ENCODE measurements around the gene MAPK10. TPM values are rescaled to one million over a fixed set of nuclear protein-coding genes. Genes with fewer than 3 reads are reported as not detected.

MAPK10 gene
- total and polyA plus RNA-seq, 7 experiments from 2014 or later = 0.54 TPM; not detected in 6

GRCh38 chr4:86346320-86346719 lies 13.5 kb downstream of the MAPK10 start:
- Histone ChIP-seq H3K27ac (ENCODE audit: low read depth, low read length) (no peak overlapping the region), H3K27me3 (ENCODE audit: control insufficient read depth in 2 of 2, insufficient read depth in 2 of 2, low read length in 2 of 2) (no peaks in the 10 kb centered on the region), H3K36me3 (ENCODE audit: control insufficient read depth in 2 of 3, insufficient read depth in 3 of 3, low read length in 3 of 3) (no peaks in the 10 kb centered on the region), H3K4me1 (ENCODE audit: control insufficient read depth in 2 of 2, insufficient read depth in 2 of 2, low read length in 2 of 2) (no peaks in the 10 kb centered on the region), H3K4me3 (ENCODE audit: low read length) (no peak overlapping the region), H3K9me3 (ENCODE audit: control insufficient read depth in 2 of 3, low read length in 3 of 3) (no peaks in the 10 kb centered on the region)
- no peaks in the 10 kb centered on the region for H3K36me3 Mint-ChIP-seq
- ATAC-seq (no peak), DNase-seq (no peak)
- ChIA-PET POLR2A (no interaction called here), CTCF (no interaction called here)
- no peaks in the 10 kb centered on the region for H3K27me3 Mint-ChIP-seq
- intact Hi-C loops (cut with micrococcal nuclease) = no loop called here
- peaks cover 0 to 3% (median 0%) of the 10 kb centered on the region in 11 donors for H3K9me3 Mint-ChIP-seq
- H3K4me3 Mint-ChIP-seq = no peak overlapping the region
- no peaks in the 10 kb centered on the region for H3K4me1 Mint-ChIP-seq
- no peak overlapping the region for H3K27ac Mint-ChIP-seq

- peaks cover 0 to 4% (median 0%) of the 10 kb centered on the region in 11 donors for H3K9me3 Mint-ChIP-seq
- CTCF ChIA-PET = no interaction called here
- no peaks in the 10 kb centered on the region for H3K36me3 ChIP-seq (ENCODE audit: control insufficient read depth in 2 of 3, insufficient read depth in 3 of 3, low read length in 3 of 3)
- no peak overlapping the region for H3K27ac ChIP-seq (ENCODE audit: low read depth, low read length)
- H3K4me3 ChIP-seq (ENCODE audit: low read length) = no peak overlapping the region
- intact Hi-C loops (cut with micrococcal nuclease) = no loop called here
- no peaks in the 10 kb centered on the region for H3K4me1 ChIP-seq (ENCODE audit: control insufficient read depth in 2 of 2, insufficient read depth in 2 of 2, low read length in 2 of 2)
- POLR2A ChIA-PET = no interaction called here
- no peaks in the 10 kb centered on the region for H3K4me1 Mint-ChIP-seq
- H3K27ac Mint-ChIP-seq = no peak overlapping the region
- H3K36me3 Mint-ChIP-seq = no peaks in the 10 kb centered on the region
- no peaks in the 10 kb centered on the region for H3K9me3 ChIP-seq (ENCODE audit: control insufficient read depth in 2 of 3, low read length in 3 of 3)
- H3K4me3 Mint-ChIP-seq = no peak overlapping the region
- H3K27me3 ChIP-seq (ENCODE audit: control insufficient read depth in 2 of 2, insufficient read depth in 2 of 2, low read length in 2 of 2) = no peaks in the 10 kb centered on the region
- DNase-seq (no peak), ATAC-seq (no peak)
- H3K27me3 Mint-ChIP-seq = no peaks in the 10 kb centered on the region
Observed at GRCh38 chr4:86344127-86344526, 15.7 kb downstream of the MAPK10 start.

GRCh38 chr4:86338989-86339388 lies 20.9 kb downstream of the MAPK10 start:
- no peak overlapping the region for H3K4me3 ChIP-seq (ENCODE audit: low read length)
- peaks cover 0 to 4% (median 0%) of the 10 kb centered on the region in 11 donors for H3K9me3 Mint-ChIP-seq
- ATAC-seq = no peak
- H3K4me1 ChIP-seq (ENCODE audit: control insufficient read depth in 2 of 2, insufficient read depth in 2 of 2, low read length in 2 of 2) = no peaks in the 10 kb centered on the region
- intact Hi-C loops (cut with micrococcal nuclease) = no loop called here
- H3K9me3 ChIP-seq (ENCODE audit: control insufficient read depth in 2 of 3, low read length in 3 of 3) = no peaks in the 10 kb centered on the region
- no peak for DNase-seq
- H3K4me1 Mint-ChIP-seq = no peaks in the 10 kb centered on the region
- H3K27me3 ChIP-seq (ENCODE audit: control insufficient read depth in 2 of 2, insufficient read depth in 2 of 2, low read length in 2 of 2) = no peaks in the 10 kb centered on the region
- no peak overlapping the region for H3K27ac Mint-ChIP-seq
- ChIA-PET POLR2A (no interaction called here), CTCF (no interaction called here)
- H3K27ac ChIP-seq (ENCODE audit: low read depth, low read length) = no peak overlapping the region
- no peaks in the 10 kb centered on the region for H3K36me3 ChIP-seq (ENCODE audit: control insufficient read depth in 2 of 3, insufficient read depth in 3 of 3, low read length in 3 of 3)
- no peaks in the 10 kb centered on the region for H3K27me3 Mint-ChIP-seq
- H3K36me3 Mint-ChIP-seq = no peaks in the 10 kb centered on the region
- no peak overlapping the region for H3K4me3 Mint-ChIP-seq

- DNase-seq (no peak), ATAC-seq (no peak)
- no peak overlapping the region for H3K27ac ChIP-seq (ENCODE audit: low read depth, low read length)
- ChIA-PET POLR2A (no interaction called here), CTCF (no interaction called here)
- H3K4me1 ChIP-seq (ENCODE audit: control insufficient read depth in 2 of 2, insufficient read depth in 2 of 2, low read length in 2 of 2) = no peaks in the 10 kb centered on the region
- H3K27ac Mint-ChIP-seq = no peak overlapping the region
- peaks cover 0 to 4% (median 0%) of the 10 kb centered on the region in 11 donors for H3K9me3 Mint-ChIP-seq
- H3K9me3 ChIP-seq (ENCODE audit: control insufficient read depth in 2 of 3, low read length in 3 of 3) = no peaks in the 10 kb centered on the region
- no peaks in the 10 kb centered on the region for H3K36me3 ChIP-seq (ENCODE audit: control insufficient read depth in 2 of 3, insufficient read depth in 3 of 3, low read length in 3 of 3)
- H3K27me3 Mint-ChIP-seq = no peaks in the 10 kb centered on the region
- no peaks in the 10 kb centered on the region for H3K4me1 Mint-ChIP-seq
- no peak overlapping the region for H3K4me3 ChIP-seq (ENCODE audit: low read length)
- no peaks in the 10 kb centered on the region for H3K27me3 ChIP-seq (ENCODE audit: control insufficient read depth in 2 of 2, insufficient read depth in 2 of 2, low read length in 2 of 2)
- H3K4me3 Mint-ChIP-seq = no peak overlapping the region
- intact Hi-C loops (cut with micrococcal nuclease) = no loop called here
- no peaks in the 10 kb centered on the region for H3K36me3 Mint-ChIP-seq
Observed at GRCh38 chr4:86338521-86338920, 21.3 kb downstream of the MAPK10 start.

GRCh38 chr4:86334020-86334750 lies 25.7 kb downstream of the MAPK10 start:
- no peak overlapping the region for H3K4me3 Mint-ChIP-seq
- intact Hi-C loops (cut with micrococcal nuclease) = no loop called here

GRCh38 chr4:86333236-86333635 lies 26.6 kb downstream of the MAPK10 start:
- H3K27ac ChIP-seq (ENCODE audit: low read depth, low read length) = no peak overlapping the region
- H3K36me3 ChIP-seq (ENCODE audit: control insufficient read depth in 2 of 3, insufficient read depth in 3 of 3, low read length in 3 of 3) = no peaks in the 10 kb centered on the region
- H3K4me1 ChIP-seq (ENCODE audit: control insufficient read depth in 2 of 2, insufficient read depth in 2 of 2, low read length in 2 of 2) = no peaks in the 10 kb centered on the region
- DNase-seq (no peak), ATAC-seq (no peak)
- H3K4me1 Mint-ChIP-seq = no peaks in the 10 kb centered on the region
- POLR2A ChIA-PET = no interaction called here
- H3K27me3 Mint-ChIP-seq = no peaks in the 10 kb centered on the region
- no peak overlapping the region for H3K27ac Mint-ChIP-seq
- peaks cover 0 to 3% (median 0%) of the 10 kb centered on the region in 11 donors for H3K9me3 Mint-ChIP-seq
- H3K4me3 Mint-ChIP-seq = no peak overlapping the region
- CTCF ChIA-PET = no interaction called here
- intact Hi-C loops (cut with micrococcal nuclease) = no loop called here
- H3K9me3 ChIP-seq (ENCODE audit: control insufficient read depth in 2 of 3, low read length in 3 of 3) = no peaks in the 10 kb centered on the region
- no peaks in the 10 kb centered on the region for H3K27me3 ChIP-seq (ENCODE audit: control insufficient read depth in 2 of 2, insufficient read depth in 2 of 2, low read length in 2 of 2)
- no peak overlapping the region for H3K4me3 ChIP-seq (ENCODE audit: low read length)
- H3K36me3 Mint-ChIP-seq = no peaks in the 10 kb centered on the region

More at GRCh38 chr4:86334020-86334750, 25.7 kb downstream of the MAPK10 start:
- H3K9me3 Mint-ChIP-seq = no peaks in the 10 kb centered on the region
- CTCF ChIA-PET = no interaction called here
- POLR2A ChIA-PET = no interaction called here
- no peak overlapping the region for H3K27ac ChIP-seq (ENCODE audit: low read depth, low read length)
- no peaks in the 10 kb centered on the region for H3K36me3 ChIP-seq (ENCODE audit: control insufficient read depth in 2 of 3, insufficient read depth in 3 of 3, low read length in 3 of 3)
- ATAC-seq = no peak
- no peaks in the 10 kb centered on the region for H3K9me3 ChIP-seq (ENCODE audit: control insufficient read depth in 2 of 3, low read length in 3 of 3)
- no peaks in the 10 kb centered on the region for H3K27me3 ChIP-seq (ENCODE audit: control insufficient read depth in 2 of 2, insufficient read depth in 2 of 2, low read length in 2 of 2)
- no peaks in the 10 kb centered on the region for H3K4me1 Mint-ChIP-seq
- H3K27me3 Mint-ChIP-seq = no peaks in the 10 kb centered on the region
- no peak overlapping the region for H3K4me3 ChIP-seq (ENCODE audit: low read length)
- no peaks in the 10 kb centered on the region for H3K4me1 ChIP-seq (ENCODE audit: control insufficient read depth in 2 of 2, insufficient read depth in 2 of 2, low read length in 2 of 2)
- H3K36me3 Mint-ChIP-seq = no peaks in the 10 kb centered on the region
- H3K27ac Mint-ChIP-seq = no peak overlapping the region
- no peak for DNase-seq

GRCh38 chr4:86330961-86331742 lies 28.7 kb downstream of the MAPK10 start:
- Mint-ChIP-seq H3K9me3 (peaks cover 0 to 3% (median 0%) of the 10 kb centered on the region in 11 donors), H3K4me3 (no peak overlapping the region), H3K27me3 (no peaks in the 10 kb centered on the region), H3K27ac (no peak overlapping the region), H3K4me1 (no peaks in the 10 kb centered on the region), H3K36me3 (no peaks in the 10 kb centered on the region)
- Histone ChIP-seq H3K27ac (ENCODE audit: low read depth, low read length) (no peak overlapping the region), H3K4me3 (ENCODE audit: low read length) (no peak overlapping the region), H3K9me3 (ENCODE audit: control insufficient read depth in 2 of 3, low read length in 3 of 3) (no peaks in the 10 kb centered on the region), H3K36me3 (ENCODE audit: control insufficient read depth in 2 of 3, insufficient read depth in 3 of 3, low read length in 3 of 3) (no peaks in the 10 kb centered on the region), H3K4me1 (ENCODE audit: control insufficient read depth in 2 of 2, insufficient read depth in 2 of 2, low read length in 2 of 2) (no peaks in the 10 kb centered on the region), H3K27me3 (ENCODE audit: control insufficient read depth in 2 of 2, insufficient read depth in 2 of 2, low read length in 2 of 2) (no peaks in the 10 kb centered on the region)
- CTCF ChIA-PET = no interaction called here
- DNase-seq = no peak
- POLR2A ChIA-PET = no interaction called here
- no peak for ATAC-seq
- intact Hi-C loops (cut with micrococcal nuclease) = no loop called here
